OCI-LY1 (cell line): ENCODE measurements around the gene ZNF23.
A peak's percentile ranks its signal among the peaks of the same experiment; 100 is the strongest.

Experiments
- H2AFZ ChIP-seq: fragments of 200-600 bp; sonication (generic), shearing (Covaris generic); 2 replicates; pipeline ENCODE4 v1.6.0; 2014; ENCODE audit warnings: antibody characterized with exemption, mild to moderate bottlenecking, low read length
- H3F3A ChIP-seq: fragments of 200-600 bp; sonication (generic), shearing (Covaris generic); 2 replicates; pipeline ENCODE4 v1.6.0; 2014; ENCODE audit warnings: mild to moderate bottlenecking, antibody characterized with exemption, low read length, moderate library complexity; ENCODE audit not compliant: insufficient read depth
- H3K27ac ChIP-seq: fragments of 200-600 bp; sonication (generic); 2 replicates; pipeline ENCODE4 v1.5.1; 2014; ENCODE audit warnings: low read length, mixed run types, mild to moderate bottlenecking, low read depth; ENCODE audit not compliant: poor library complexity, severe bottlenecking
- H3K27me3 ChIP-seq: fragments of 200-600 bp; sonication (generic); 2 replicates; pipeline ENCODE4 v1.6.0; 2014; ENCODE audit warnings: antibody characterized with exemption, mild to moderate bottlenecking, low read length, moderate library complexity; ENCODE audit not compliant: insufficient read depth
- H3K36me3 ChIP-seq: fragments of 200-600 bp; sonication (generic); 2 replicates; pipeline ENCODE4 v1.6.1; 2014; ENCODE audit warnings: mild to moderate bottlenecking, antibody characterized with exemption, low read length, moderate library complexity, mixed read lengths; ENCODE audit not compliant: insufficient read depth
- H3K4me1 ChIP-seq: fragments of 200-600 bp; sonication (generic); 2 replicates; pipeline ENCODE4 v1.5.1; 2014; ENCODE audit warnings: mild to moderate bottlenecking, low read length, moderate library complexity; ENCODE audit not compliant: insufficient read depth, severe bottlenecking
- H3K4me2 ChIP-seq: fragments of 200-600 bp; sonication (generic), shearing (Covaris generic); 2 replicates; pipeline ENCODE4 v1.6.1; 2014; ENCODE audit warnings: low read length
- H3K4me3 ChIP-seq: fragments of 200-600 bp; sonication (generic); 2 replicates; pipeline ENCODE4 v1.5.1; 2014; ENCODE audit warnings: low read length, low read depth, mild to moderate bottlenecking, mixed read lengths; ENCODE audit not compliant: poor library complexity, severe bottlenecking
- H3K79me2 ChIP-seq: fragments of 200-600 bp; shearing (Covaris generic); 2 replicates; pipeline ENCODE4 v1.6.1; 2016; ENCODE audit warnings: mixed run types, low read length, mixed read lengths; ENCODE audit not compliant: insufficient read depth
- H3K9ac ChIP-seq: fragments of 200-600 bp; sonication (generic), shearing (Covaris generic); 2 replicates; pipeline ENCODE4 v1.6.1; 2014; ENCODE audit warnings: mild to moderate bottlenecking, low read length, mixed read lengths
- H3K9me2 ChIP-seq: fragments of 200-600 bp; sonication (generic), shearing (Covaris generic); 2 replicates; pipeline ENCODE4 v1.6.1; 2014; ENCODE audit warnings: low read depth, mild to moderate bottlenecking, low read length, mixed read lengths
- H3K9me3 ChIP-seq: fragments of 200-600 bp; shearing (Covaris generic); 2 replicates; pipeline ENCODE4 v1.6.1; 2014; ENCODE audit warnings: low read length, mixed read lengths
- H4K20me1 ChIP-seq: fragments of 200-600 bp; sonication (generic), shearing (Covaris generic); 2 replicates; pipeline ENCODE4 v1.6.0; 2016; ENCODE audit warnings: mild to moderate bottlenecking, low read length; ENCODE audit not compliant: insufficient read depth
- CTCF ChIP-seq: fragments of 200-600 bp; sonication (generic), shearing (Covaris generic); IDR thresholded peaks from 2 replicates; pipeline ENCODE4 v1.5.1; 2017; ENCODE audit warnings: mild to moderate bottlenecking, antibody characterized with exemption, low read length, moderate library complexity, mixed read lengths
- EZH2 ChIP-seq: fragments of 200-600 bp; sonication (generic), shearing (Covaris generic); IDR thresholded peaks from 2 replicates; pipeline ENCODE4 v1.8.0; 2017; ENCODE audit warnings: borderline replicate concordance, mixed run types, mild to moderate bottlenecking, antibody characterized with exemption, low read length, moderate library complexity, mixed read lengths

ZNF23 gene

GRCh38 chr16:71479420-71479819, 17.4 kb upstream of the ZNF23 start:
- no peak overlapping the region for H3K4me3 ChIP-seq
- H3F3A ChIP-seq: no peaks in the 10 kb centered on the region
- TF ChIP-seq EZH2 (no peak), CTCF (peak; percentile 51)
- H3K27ac ChIP-seq: no peak overlapping the region
- no peak overlapping the region for H3K4me2 ChIP-seq
- H3K36me3 ChIP-seq: peaks cover 16% of the 10 kb centered on the region; the same call in 1 of the 2 replicates
- no peaks in the 10 kb centered on the region for H3K79me2 ChIP-seq
- H3K9ac ChIP-seq: no peak overlapping the region
- no peaks in the 10 kb centered on the region for H3K9me3 ChIP-seq
- H4K20me1 ChIP-seq: no peaks in the 10 kb centered on the region
- peaks cover 6% of the 10 kb centered on the region for H3K4me1 ChIP-seq
- no peak overlapping the region for H2AFZ ChIP-seq
- H3K27me3 ChIP-seq: no peaks in the 10 kb centered on the region
- H3K9me2 ChIP-seq: no peaks in the 10 kb centered on the region

GRCh38 chr16:71476457-71477124, 14.5 kb upstream of the ZNF23 start:
- TF ChIP-seq CTCF (no peak), EZH2 (no peak)
- Histone ChIP-seq H3K9me2 (no peaks in the 10 kb centered on the region), H3K9me3 (no peaks in the 10 kb centered on the region), H4K20me1 (no peaks in the 10 kb centered on the region), H3K79me2 (no peaks in the 10 kb centered on the region), H3K27me3 (no peaks in the 10 kb centered on the region), H3K9ac (no peak overlapping the region), H3K4me3 (no peak overlapping the region), H3K36me3 (peaks cover 16% of the 10 kb centered on the region; the same call in 1 of the 2 replicates), H2AFZ (no peak overlapping the region), H3K27ac (no peak overlapping the region), H3K4me1 (no peaks in the 10 kb centered on the region), H3F3A (no peaks in the 10 kb centered on the region), H3K4me2 (no peak overlapping the region)

GRCh38 chr16:71474864-71475263, 12.8 kb upstream of the ZNF23 start:
- H3K4me3 ChIP-seq: no peak overlapping the region
- TF ChIP-seq EZH2: no peak
- H3K9me3 ChIP-seq: no peaks in the 10 kb centered on the region

GRCh38 chr16:71473891-71474290, 11.8 kb upstream of the ZNF23 start:
- no peaks in the 10 kb centered on the region for H3F3A ChIP-seq
- H3K4me2 ChIP-seq: no peak overlapping the region
- H3K79me2 ChIP-seq: no peaks in the 10 kb centered on the region
- H3K4me3 ChIP-seq: no peak overlapping the region
- H3K4me1 ChIP-seq: no peaks in the 10 kb centered on the region
- no peak for TF ChIP-seq CTCF
- TF ChIP-seq EZH2: no peak
- no peak overlapping the region for H3K27ac ChIP-seq
- no peaks in the 10 kb centered on the region for H3K27me3 ChIP-seq
- no peaks in the 10 kb centered on the region for H4K20me1 ChIP-seq
- no peak overlapping the region for H2AFZ ChIP-seq
- no peaks in the 10 kb centered on the region for H3K9me3 ChIP-seq
- no peak overlapping the region for H3K9ac ChIP-seq
- peaks cover 16% of the 10 kb centered on the region; the same call in 1 of the 2 replicates for H3K36me3 ChIP-seq
- no peaks in the 10 kb centered on the region for H3K9me2 ChIP-seq

More at GRCh38 chr16:71474864-71475263, 12.8 kb upstream of the ZNF23 start:
- H4K20me1 ChIP-seq: no peaks in the 10 kb centered on the region
- H3K27me3 ChIP-seq: no peaks in the 10 kb centered on the region
- H3F3A ChIP-seq: no peaks in the 10 kb centered on the region
- H3K4me2 ChIP-seq: no peak overlapping the region
- no peak overlapping the region for H3K27ac ChIP-seq
- H3K9ac ChIP-seq: no peak overlapping the region
- H3K4me1 ChIP-seq: no peaks in the 10 kb centered on the region
- no peaks in the 10 kb centered on the region for H3K9me2 ChIP-seq
- H2AFZ ChIP-seq: no peak overlapping the region
- peaks cover 16% of the 10 kb centered on the region; the same call in 1 of the 2 replicates for H3K36me3 ChIP-seq
- H3K79me2 ChIP-seq: no peaks in the 10 kb centered on the region
